GM23338 (cell line): ENCODE results near the gene RTL1.

Experiments used
- CREB1 ChIP-seq: fragments of 250-450 bp; sonication (Bioruptor Pico); IDR thresholded peaks from 2 replicates; pipeline ENCODE4 v1.5.0; 2020; ENCODE audit warnings: low read depth, mild to moderate bottlenecking, moderate library complexity
- CTCF ChIP-seq, 2 experiments: fragments of 200-600 bp in 1 of 2; sonication (generic) in 1 of 2; conservative IDR thresholded peaks; 2 replicates each; pipeline versions ENCODE4 v1.5.1 to v1.6.1; 2016 to 2017; ENCODE audit warnings: antibody characterized with exemption in 2 of 2, low read depth in 2 of 2, mild to moderate bottlenecking in 2 of 2, moderate library complexity in 1 of 2
- ETS1 ChIP-seq: IDR thresholded peaks from 2 replicates; pipeline ENCODE4 v1.6.1; 2016; ENCODE audit warnings: antibody characterized with exemption
- EZH2 ChIP-seq: fragments of 200-600 bp; sonication (generic); IDR thresholded peaks from one replicate; pipeline ENCODE4 v1.8.0; 2017; ENCODE audit warnings: antibody characterized with exemption, mild to moderate bottlenecking, low read depth; ENCODE audit not compliant: unreplicated experiment
- EZH2phosphoT487 ChIP-seq: fragments of 200-600 bp; sonication (generic); IDR thresholded peaks from one replicate; pipeline ENCODE4 v1.8.1; 2018; ENCODE audit warnings: antibody characterized with exemption; ENCODE audit not compliant: unreplicated experiment
- JUNB ChIP-seq: IDR thresholded peaks from one replicate; pipeline ENCODE4 v1.6.1; 2016; ENCODE audit warnings: antibody characterized with exemption; ENCODE audit not compliant: unreplicated experiment
- NANOG ChIP-seq: IDR thresholded peaks from 2 replicates; pipeline ENCODE4 v1.6.1; 2016; ENCODE audit warnings: antibody characterized with exemption, borderline replicate concordance
- POLR2AphosphoS5 ChIP-seq: IDR thresholded peaks from 2 replicates; pipeline ENCODE4 v1.6.1; 2016; ENCODE audit warnings: antibody characterized with exemption, low read depth
- REST ChIP-seq: IDR thresholded peaks from one replicate; pipeline ENCODE4 v1.6.1; 2018; ENCODE audit warnings: antibody characterized with exemption; ENCODE audit not compliant: unreplicated experiment
- STAT1 ChIP-seq: IDR thresholded peaks from one replicate; pipeline ENCODE4 v1.6.1; 2016; ENCODE audit warnings: antibody characterized with exemption; ENCODE audit not compliant: unreplicated experiment
- ZNF114 ChIP-seq: fragments of 250-450 bp; sonication (Bioruptor Pico); IDR thresholded peaks from 2 replicates; pipeline ENCODE4 v1.5.0; 2020; ENCODE audit warnings: mild to moderate bottlenecking, moderate library complexity
- ZNF331 ChIP-seq: fragments of 250-450 bp; sonication (Bioruptor Pico); IDR thresholded peaks from 2 replicates; pipeline ENCODE4 v1.5.0; 2020; ENCODE audit warnings: low read depth, mild to moderate bottlenecking, moderate library complexity
- ZNF462 ChIP-seq: fragments of 250-450 bp; sonication (Bioruptor Pico); IDR thresholded peaks from 2 replicates; pipeline ENCODE4 v1.5.0; 2020; ENCODE audit warnings: mild to moderate bottlenecking, moderate library complexity

GRCh38 chr14:100861937-100862247, 41.6 kb downstream of the RTL1 start:
- no peak for TF ChIP-seq CTCF (conservative IDR thresholded peaks at IDR 0.05; ENCODE audit: low read depth in 2 of 2)
- TF ChIP-seq REST = no peak
- TF ChIP-seq EZH2 = no peak
- no peak for TF ChIP-seq ETS1
- TF ChIP-seq JUNB = no peak
- TF ChIP-seq EZH2phosphoT487 = no peak
- TF ChIP-seq POLR2AphosphoS5 = no peak
- no peak for TF ChIP-seq NANOG
- no peak for TF ChIP-seq ZNF331 (CRISPR knock-in tag)
- TF ChIP-seq CREB1 = no peak
- TF ChIP-seq ZNF462 = no peak
- no peak for TF ChIP-seq ZNF114
- TF ChIP-seq STAT1 = no peak
